Mucosa of stomach (tissue), 1 donor: ENCODE results near the gene INPP4A.

Experiments used
- H3K27me3 ChIP-seq: one replicate; pipeline ENCODE4 v1.7.0; 2013; ENCODE audit warnings: mild to moderate bottlenecking, low read length; ENCODE audit not compliant: control insufficient read depth, insufficient read depth
- H3K36me3 ChIP-seq: one replicate; pipeline ENCODE4 v1.7.0; 2013; ENCODE audit warnings: low read length; ENCODE audit not compliant: control insufficient read depth, insufficient read depth
- H3K4me1 ChIP-seq: one replicate; pipeline ENCODE4 v1.7.0; 2013; ENCODE audit warnings: mild to moderate bottlenecking, low read length; ENCODE audit not compliant: control insufficient read depth, insufficient read depth
- H3K4me3 ChIP-seq: one replicate; pipeline ENCODE4 v1.7.0; 2013; ENCODE audit warnings: low read length
- H3K9ac ChIP-seq: one replicate; pipeline ENCODE4 v1.7.0; 2013; ENCODE audit warnings: mild to moderate bottlenecking, low read length, moderate library complexity
- H3K9me3 ChIP-seq: one replicate; pipeline ENCODE4 v1.7.0; 2013; ENCODE audit warnings: mild to moderate bottlenecking, low read length, moderate library complexity; ENCODE audit not compliant: control insufficient read depth
- donor health status: Pancreatic carcinoma.

INPP4A gene

DNA sequence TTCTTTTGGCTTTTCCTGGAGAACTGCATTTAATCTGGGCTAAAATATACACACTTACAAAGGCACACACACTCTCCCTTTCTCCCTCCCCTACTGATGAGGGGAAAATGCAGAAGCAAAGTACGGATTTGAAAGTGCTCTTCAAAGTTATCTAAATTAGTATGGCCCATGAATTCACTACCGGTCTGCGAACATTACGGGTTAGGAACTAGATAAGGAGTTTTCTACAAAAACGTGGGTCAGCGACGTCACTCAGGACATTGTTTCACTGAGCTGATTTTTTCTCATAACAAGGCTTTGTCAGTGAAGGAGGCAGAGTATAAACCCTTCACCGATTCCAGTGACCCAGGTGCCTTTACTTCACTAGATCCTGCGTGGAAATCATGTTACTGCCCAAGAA, 116.4 kb downstream of the INPP4A start:
- Histone ChIP-seq H3K9ac (no peak overlapping the region), H3K9me3 (no peaks in the 10 kb centered on the region), H3K4me1 (peaks cover 6% of the 10 kb centered on the region), H3K27me3 (no peaks in the 10 kb centered on the region), H3K4me3 (no peak overlapping the region), H3K36me3 (peaks cover 6% of the 10 kb centered on the region)

DNA sequence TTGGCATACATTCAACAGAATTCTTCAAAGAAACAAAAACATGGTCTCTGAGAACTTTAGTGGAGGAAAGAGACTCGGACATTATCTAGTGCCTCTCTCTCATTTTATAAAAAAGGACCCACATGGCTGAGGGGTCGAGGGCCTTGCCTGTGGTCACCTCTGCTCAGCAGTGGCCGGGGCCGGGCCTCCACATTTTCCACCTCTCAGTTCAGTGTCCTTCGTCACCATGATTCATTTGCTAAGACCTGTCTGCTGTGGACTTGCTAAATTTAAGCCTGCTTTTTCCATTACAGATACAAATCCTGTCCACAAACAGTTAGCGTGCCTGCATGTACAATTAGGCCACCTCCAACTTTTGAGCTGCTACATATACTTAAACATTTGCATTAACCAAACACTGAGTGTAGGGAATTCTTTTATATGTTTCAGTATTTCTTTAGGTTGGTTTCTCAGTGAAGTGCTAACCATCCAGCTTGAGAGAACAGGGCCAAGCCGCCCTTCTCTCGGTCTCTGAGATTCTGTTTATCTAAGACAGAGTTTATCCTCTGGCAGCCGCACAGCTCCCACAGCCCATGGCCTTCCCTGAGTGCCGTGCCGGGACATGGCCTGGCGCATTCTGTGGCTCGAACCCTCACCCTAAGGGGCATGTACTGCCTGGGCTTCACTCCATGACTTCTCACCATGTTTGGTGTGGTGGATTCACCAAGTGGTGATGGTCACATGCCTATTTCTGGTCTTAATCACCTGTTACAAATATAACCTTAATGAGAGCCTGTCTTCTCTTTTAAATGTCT, 117.4 kb downstream of the INPP4A start:
- H3K9me3 ChIP-seq = no peaks in the 10 kb centered on the region
- H3K9ac ChIP-seq = no peak overlapping the region
- H3K4me1 ChIP-seq = peaks cover 6% of the 10 kb centered on the region
- H3K36me3 ChIP-seq = peaks cover 3% of the 10 kb centered on the region
- H3K27me3 ChIP-seq = no peaks in the 10 kb centered on the region
- H3K4me3 ChIP-seq = no peak overlapping the region

DNA sequence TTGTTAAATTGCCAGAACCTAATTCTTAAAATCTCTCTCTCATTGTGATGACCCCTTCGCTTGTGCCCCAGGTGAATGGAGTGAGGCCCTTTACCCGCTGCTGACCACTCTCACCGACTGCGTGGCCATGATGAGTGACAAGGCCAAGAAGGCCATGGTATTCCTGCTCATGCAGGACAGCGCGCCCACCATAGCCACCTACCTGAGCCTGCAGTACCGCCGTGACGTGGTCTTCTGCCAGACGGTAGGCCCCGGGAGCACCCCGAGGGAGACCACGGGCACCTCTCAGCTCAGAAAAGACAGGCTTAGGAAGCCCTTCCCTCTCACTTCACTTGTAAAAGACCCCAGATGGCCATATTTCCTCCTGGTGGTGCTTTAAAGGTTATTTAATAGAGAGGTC, 118.7 kb downstream of the INPP4A start:
- Histone ChIP-seq H3K27me3 (no peaks in the 10 kb centered on the region), H3K4me3 (no peak overlapping the region), H3K9me3 (no peaks in the 10 kb centered on the region), H3K4me1 (peaks cover 6% of the 10 kb centered on the region), H3K36me3 (peaks cover 3% of the 10 kb centered on the region), H3K9ac (no peak overlapping the region)

DNA sequence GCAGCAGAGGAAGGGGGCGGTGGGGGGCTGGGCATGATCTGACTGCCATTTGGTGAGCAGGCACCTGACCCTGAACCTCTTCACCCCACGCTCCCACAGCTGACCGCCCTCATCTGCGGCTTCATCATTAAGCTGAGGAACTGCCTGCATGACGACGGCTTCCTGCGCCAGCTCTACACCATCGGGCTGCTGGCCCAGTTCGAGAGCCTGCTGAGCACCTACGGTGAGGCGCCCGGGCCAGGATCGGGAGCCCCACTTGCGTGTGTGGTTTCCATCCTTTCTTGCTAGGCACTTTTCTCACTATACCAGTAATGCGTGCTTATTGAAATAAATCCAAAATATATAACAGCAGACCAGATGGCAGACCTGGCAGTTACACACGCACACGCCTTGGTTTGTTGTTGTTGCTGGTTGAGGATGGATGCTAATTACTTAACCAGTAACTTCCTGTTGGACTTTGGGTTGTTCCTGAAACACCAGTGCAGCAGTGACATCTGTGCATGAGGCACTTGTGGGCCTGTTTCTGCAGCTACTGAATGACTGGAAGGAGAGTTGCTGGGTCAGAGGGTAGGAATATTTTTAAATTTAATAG, 120.0 kb downstream of the INPP4A start:
- H3K36me3 ChIP-seq = peaks cover 4% of the 10 kb centered on the region
- H3K9me3 ChIP-seq = no peaks in the 10 kb centered on the region
- H3K4me1 ChIP-seq = no peaks in the 10 kb centered on the region

DNA sequence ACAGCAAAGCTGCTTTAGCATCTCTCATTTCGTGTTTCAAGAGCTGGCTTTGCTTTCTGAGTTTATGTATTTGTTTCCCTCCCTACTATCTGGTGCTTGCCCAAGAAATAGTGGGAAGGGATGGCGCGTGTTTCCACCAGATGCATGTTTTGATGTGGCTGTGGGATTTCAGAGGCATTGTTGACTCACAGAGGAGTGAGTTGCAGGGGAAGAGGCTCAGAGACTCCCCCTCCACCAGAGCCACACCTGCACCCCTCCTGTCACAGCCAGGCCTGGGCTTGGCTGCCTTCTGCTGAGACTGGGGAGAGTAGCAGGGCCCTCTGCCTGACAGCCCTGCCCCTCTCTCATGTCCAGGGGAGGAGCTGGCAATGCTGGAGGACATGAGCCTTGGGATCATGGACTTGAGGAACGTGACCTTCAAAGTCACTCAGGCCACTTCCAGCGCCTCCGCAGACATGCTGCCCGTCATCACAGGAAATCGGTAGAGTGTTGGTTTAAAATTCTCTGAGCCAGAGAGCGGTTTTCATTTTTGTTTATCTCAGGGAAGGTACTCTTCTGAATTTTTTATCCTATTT, 120.7 kb downstream of the INPP4A start:
- Histone ChIP-seq H3K4me1 (no peaks in the 10 kb centered on the region), H3K36me3 (peaks cover 6% of the 10 kb centered on the region), H3K9me3 (no peaks in the 10 kb centered on the region), H3K27me3 (no peaks in the 10 kb centered on the region), H3K4me3 (no peak overlapping the region), H3K9ac (no peak overlapping the region)

More for the DNA sequence above, 120.0 kb downstream of the INPP4A start:
- no peak overlapping the region for H3K4me3 ChIP-seq
- H3K27me3 ChIP-seq = no peaks in the 10 kb centered on the region
- no peak overlapping the region for H3K9ac ChIP-seq

DNA sequence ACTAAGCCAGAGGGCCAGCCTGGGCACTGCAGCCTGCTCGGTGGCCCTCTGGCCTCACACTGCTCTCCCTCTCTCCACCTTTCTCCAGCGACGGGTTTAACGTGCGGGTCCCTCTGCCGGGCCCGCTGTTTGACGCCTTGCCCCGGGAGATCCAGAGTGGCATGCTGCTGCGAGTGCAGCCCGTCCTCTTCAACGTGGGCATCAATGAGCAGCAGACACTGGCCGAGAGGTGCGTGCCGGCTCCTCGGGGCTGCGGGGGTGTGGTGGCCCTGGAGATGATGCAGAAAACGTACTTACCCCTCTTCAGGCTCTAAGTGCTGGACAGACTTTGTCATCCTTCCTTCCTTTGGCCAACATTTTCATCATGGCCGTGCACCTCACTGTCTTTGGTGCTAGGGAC, 121.3 kb downstream of the INPP4A start:
- H3K4me1 ChIP-seq = no peaks in the 10 kb centered on the region
- no peaks in the 10 kb centered on the region for H3K27me3 ChIP-seq
- peaks cover 6% of the 10 kb centered on the region for H3K36me3 ChIP-seq
- H3K9ac ChIP-seq = no peak overlapping the region
- H3K4me3 ChIP-seq = no peak overlapping the region
- no peaks in the 10 kb centered on the region for H3K9me3 ChIP-seq

DNA sequence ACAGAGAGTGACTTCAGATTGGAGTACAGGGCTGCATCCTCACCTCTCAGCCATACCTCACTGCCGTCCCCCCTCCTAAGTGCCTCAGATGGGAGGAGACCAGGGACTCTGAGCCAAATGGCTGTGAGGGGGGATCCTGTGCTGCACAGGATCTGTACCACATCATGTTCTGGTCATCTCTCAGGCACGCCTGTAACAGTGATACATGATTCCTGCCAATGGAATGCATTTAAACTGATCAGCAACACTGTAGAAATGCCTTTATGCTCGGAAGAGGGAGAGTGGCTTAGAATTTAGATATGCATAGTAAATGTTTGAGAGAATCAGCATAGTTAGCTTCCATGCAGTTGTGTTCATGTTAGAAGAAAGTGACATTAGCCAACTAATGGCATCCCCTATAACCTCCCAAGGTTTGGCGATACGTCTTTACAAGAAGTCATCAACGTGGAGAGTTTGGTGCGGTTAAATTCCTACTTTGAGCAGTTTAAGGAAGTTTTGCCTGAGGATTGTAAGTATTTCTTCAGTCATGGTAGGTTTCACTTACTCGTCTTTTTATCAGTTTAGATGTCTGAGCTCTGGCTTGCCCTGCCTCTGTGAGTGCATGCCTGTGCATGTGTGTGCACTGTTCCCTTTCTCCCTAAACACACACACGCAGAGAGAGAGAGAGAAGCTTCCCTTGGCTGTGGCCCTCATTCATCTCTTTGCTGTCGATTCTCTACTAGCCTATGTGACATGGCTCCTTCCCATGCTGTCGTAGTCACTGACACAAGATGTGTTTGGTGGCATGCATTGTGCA, 123.7 kb downstream of the INPP4A start:
- H3K9ac ChIP-seq = no peak overlapping the region
- H3K4me3 ChIP-seq = no peak overlapping the region
- H3K27me3 ChIP-seq = no peaks in the 10 kb centered on the region
- H3K9me3 ChIP-seq = no peaks in the 10 kb centered on the region
- no peaks in the 10 kb centered on the region for H3K4me1 ChIP-seq
- peaks cover 6% of the 10 kb centered on the region for H3K36me3 ChIP-seq

DNA sequence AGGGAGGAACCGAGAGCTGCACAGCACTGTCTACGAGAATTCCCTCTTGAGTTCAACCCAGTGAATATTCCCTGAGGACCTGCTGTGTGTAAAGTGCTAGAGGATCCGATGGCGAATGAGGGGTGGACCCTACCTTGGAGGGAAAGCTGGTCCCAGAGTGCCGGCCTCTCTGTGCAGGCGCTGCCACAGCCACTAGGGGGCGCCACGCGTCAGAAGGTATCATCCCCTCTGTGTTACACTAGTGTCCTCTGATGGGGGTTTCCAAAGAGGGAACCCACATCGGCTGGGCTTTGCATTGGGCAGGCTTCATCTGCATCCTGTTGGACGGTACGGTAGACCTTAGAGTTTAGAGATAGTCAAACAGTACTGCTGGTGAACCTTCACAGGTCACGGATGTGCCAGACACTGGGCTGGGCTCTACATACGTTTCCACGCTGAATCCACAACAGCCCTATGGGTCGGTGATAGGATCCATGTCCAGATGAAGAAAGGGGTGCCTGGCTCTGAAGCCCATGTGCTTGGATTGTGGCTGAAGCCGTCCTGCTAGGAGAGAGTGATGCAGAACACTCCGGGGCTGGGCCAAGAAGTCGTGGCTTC, 124.6 kb downstream of the INPP4A start:
- peaks cover 6% of the 10 kb centered on the region for H3K36me3 ChIP-seq
- H3K9ac ChIP-seq = no peak overlapping the region

DNA sequence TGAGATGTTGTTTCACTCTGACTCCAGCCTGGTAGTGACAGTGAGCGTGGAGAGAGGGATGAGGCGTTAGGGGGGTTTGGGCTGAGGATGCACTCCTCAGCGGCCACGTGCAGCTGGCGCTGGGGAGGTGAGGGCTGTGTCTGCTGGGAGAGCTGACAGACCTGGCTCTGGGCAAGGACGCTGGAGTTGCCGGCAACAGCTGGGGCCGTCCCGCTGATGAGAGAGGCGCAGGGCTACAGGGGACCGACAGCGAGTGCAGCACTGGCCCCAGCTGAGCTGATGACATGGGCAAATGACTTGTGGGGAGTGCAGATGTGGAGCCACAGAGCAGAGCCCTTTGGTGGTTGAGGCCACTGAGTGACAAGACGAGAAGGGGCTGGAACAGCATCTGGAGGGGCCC, 125.3 kb downstream of the INPP4A start:
- Histone ChIP-seq H3K4me3 (no peak overlapping the region), H3K9ac (no peak overlapping the region), H3K4me1 (no peaks in the 10 kb centered on the region), H3K9me3 (no peaks in the 10 kb centered on the region), H3K27me3 (no peaks in the 10 kb centered on the region), H3K36me3 (peaks cover 6% of the 10 kb centered on the region)

More for the DNA sequence above, 124.6 kb downstream of the INPP4A start:
- Histone ChIP-seq H3K27me3 (no peaks in the 10 kb centered on the region), H3K4me3 (no peak overlapping the region), H3K4me1 (no peaks in the 10 kb centered on the region), H3K9me3 (no peaks in the 10 kb centered on the region)

DNA sequence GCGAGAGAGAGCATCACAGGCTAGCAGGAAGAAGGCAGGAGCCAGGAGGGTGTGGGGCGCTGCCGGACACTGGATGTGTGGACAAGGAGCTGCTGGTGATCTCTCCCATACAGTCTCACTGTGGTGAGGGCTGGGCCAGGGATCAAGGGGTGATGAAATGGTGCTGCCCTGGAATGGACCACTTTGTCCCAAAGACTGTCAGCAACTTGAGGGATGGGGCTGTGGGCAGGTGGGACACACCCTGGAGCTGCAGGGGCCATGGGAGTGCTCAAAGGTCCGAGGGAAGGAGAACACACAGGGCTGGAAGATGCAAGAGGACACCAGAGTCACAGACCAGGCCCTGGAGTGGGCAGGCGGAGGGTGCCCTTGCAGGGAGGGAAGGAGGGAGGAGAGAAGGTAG, 125.7 kb downstream of the INPP4A start:
- H3K4me1 ChIP-seq = no peaks in the 10 kb centered on the region
- peaks cover 6% of the 10 kb centered on the region for H3K36me3 ChIP-seq

DNA sequence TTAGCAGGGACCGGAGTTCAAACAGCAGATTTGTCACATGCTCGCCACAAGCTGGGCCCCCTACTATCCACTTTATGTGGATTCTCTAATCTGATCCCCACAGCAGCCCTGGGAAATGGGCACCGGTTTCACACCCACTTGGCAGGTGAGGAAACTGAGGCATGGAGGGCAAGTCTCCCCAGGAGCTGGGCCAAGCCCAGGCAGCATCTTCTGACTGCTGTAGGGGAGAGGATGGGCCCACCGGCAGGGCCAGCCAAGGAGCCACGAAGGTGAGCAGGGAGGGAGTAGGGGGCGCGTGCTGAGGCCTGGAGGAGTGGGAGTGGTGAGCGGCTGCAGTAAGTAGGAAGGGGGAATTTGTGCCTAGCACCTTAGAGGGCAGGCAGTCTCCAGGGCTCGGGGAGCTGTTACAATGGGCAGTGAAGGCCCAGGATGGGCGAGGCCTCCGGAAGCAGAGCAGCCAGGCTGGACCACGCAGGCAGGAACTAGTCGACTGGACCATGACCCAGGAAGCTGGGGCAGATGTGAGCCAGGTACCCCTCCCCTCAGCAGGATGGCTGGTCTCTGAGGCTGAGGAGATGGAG, 126.6 kb downstream of the INPP4A start:
- Histone ChIP-seq H3K4me1 (no peaks in the 10 kb centered on the region), H3K36me3 (peaks cover 6% of the 10 kb centered on the region), H3K4me3 (no peak overlapping the region), H3K9ac (no peak overlapping the region), H3K27me3 (no peaks in the 10 kb centered on the region), H3K9me3 (no peaks in the 10 kb centered on the region)

More for the DNA sequence above, 125.7 kb downstream of the INPP4A start:
- no peaks in the 10 kb centered on the region for H3K9me3 ChIP-seq
- no peaks in the 10 kb centered on the region for H3K27me3 ChIP-seq
- H3K4me3 ChIP-seq = no peak overlapping the region
- no peak overlapping the region for H3K9ac ChIP-seq
